GM12801 (cell line): ENCODE data around the gene TSC22D3.

Experiments
- CTCF ChIP-seq: IDR thresholded peaks from one replicate; pipeline ENCODE4 v1.5.1; 2011; ENCODE audit warnings: control low read depth; ENCODE audit not compliant: insufficient read length; ENCODE audit errors: extremely low read depth

TSC22D3 gene

GRCh38 chrX:107780525-107780924, 4.9 kb upstream of the TSC22D3 start:
- TF ChIP-seq CTCF = no peak

- TF ChIP-seq CTCF = no peak
These were observed 1.9 kb upstream of the TSC22D3 start, which contains the start of gene NCBP2L for GRCh38 chrX:107777536-107777832. Gene NCBP2L, plus strand, starts transcription at chrX:107777733. Its CDS starts 16,488 bp downstream, at chrX:107794221.

- no peak for TF ChIP-seq CTCF
These were observed 1.3 kb upstream of the TSC22D3 start for GRCh38 chrX:107776649-107777535.

GRCh38 chrX:107775000-107775733, 420 bp downstream of the TSC22D3 start:
- TF ChIP-seq CTCF = no peak

- no peak for TF ChIP-seq CTCF
These were observed 1.6 kb downstream of the TSC22D3 start for GRCh38 chrX:107773906-107774435.

GRCh38 chrX:107773206-107773605, 2.4 kb downstream of the TSC22D3 start:
- TF ChIP-seq CTCF = no peak

GRCh38 chrX:107769581-107770317, 5.8 kb downstream of the TSC22D3 start:
- TF ChIP-seq CTCF = no peak
